Liver (tissue), 9 donors: ENCODE measurements around the gene PYY. TPM values are rescaled to one million over a fixed set of nuclear protein-coding genes. Genes with fewer than 3 reads are reported as not detected.

Experiments
- DNase-seq: peaks from one replicate; pipeline ENCODE4 v3.0.0-alpha.2; 2017; ENCODE audit warnings: low spot score
- H3K27ac ChIP-seq, 2 donors: one replicate each; pipeline ENCODE4 v1.7.0; 2013; ENCODE audit warnings: inconsistent platforms in 2 of 2, low read length in 2 of 2, control low read depth in 1 of 2, low read depth in 1 of 2, mild to moderate bottlenecking in 1 of 2
- H3K27me3 ChIP-seq, 4 donors: one replicate each; pipeline versions ENCODE4 v1.6.1 to v1.7.0; 2013; ENCODE audit warnings: low read length in 3 of 4, inconsistent platforms in 1 of 4, mild to moderate bottlenecking in 1 of 4, moderate library complexity in 1 of 4; ENCODE audit not compliant: control insufficient read depth in 4 of 4, insufficient read depth in 4 of 4
- H3K36me3 ChIP-seq, 4 donors: one replicate each; pipeline versions ENCODE4 v1.6.1 to v1.7.0; 2013; ENCODE audit warnings: low read length in 3 of 4, mild to moderate bottlenecking in 3 of 4, low read depth in 1 of 4, moderate library complexity in 1 of 4; ENCODE audit not compliant: control insufficient read depth in 4 of 4, insufficient read depth in 3 of 4
- H3K4me1 ChIP-seq, 4 donors: one replicate each; pipeline versions ENCODE4 v1.6.1 to v1.7.0; 2013; ENCODE audit warnings: low read length in 3 of 4, mild to moderate bottlenecking in 3 of 4, moderate library complexity in 1 of 4; ENCODE audit not compliant: control insufficient read depth in 4 of 4, insufficient read depth in 4 of 4
- H3K4me3 ChIP-seq, 3 donors: one replicate each; pipeline versions ENCODE4 v1.6.1 to v1.7.0; 2013; ENCODE audit warnings: low read length in 3 of 3, control low read depth in 1 of 3, low read depth in 1 of 3, mild to moderate bottlenecking in 1 of 3
- H3K9ac ChIP-seq, 2 donors: one replicate each; pipeline ENCODE4 v1.7.0; 2013; ENCODE audit warnings: low read length in 2 of 2, mild to moderate bottlenecking in 2 of 2, moderate library complexity in 2 of 2, control low read depth in 1 of 2, low read depth in 1 of 2
- H3K9me3 ChIP-seq, 4 donors: one replicate each; pipeline versions ENCODE4 v1.6.1 to v1.7.0; 2013; ENCODE audit warnings: low read length in 3 of 4; ENCODE audit not compliant: control insufficient read depth in 4 of 4
- GABPA ChIP-seq, 2 donors: IDR thresholded peaks in 1 of 2; conservative IDR thresholded peaks in 1 of 2; 2 replicates each; pipeline ENCODE4 v1.6.1; 2016; ENCODE audit warnings: antibody characterized with exemption in 2 of 2, mild to moderate bottlenecking in 1 of 2, moderate library complexity in 1 of 2
- HNF4A ChIP-seq, 2 donors: conservative IDR thresholded peaks; 2 replicates each; pipeline ENCODE4 v1.6.1; 2016; ENCODE audit warnings: antibody characterized with exemption in 2 of 2, mild to moderate bottlenecking in 2 of 2
- HNF4G ChIP-seq: IDR thresholded peaks from 2 replicates; pipeline ENCODE4 v1.6.1; 2016; ENCODE audit warnings: antibody characterized with exemption
- JUND ChIP-seq, 2 donors: IDR thresholded peaks; 2 replicates each; pipeline ENCODE4 v1.6.1; 2016; ENCODE audit warnings: antibody characterized with exemption in 2 of 2
- NR2F2 ChIP-seq: IDR thresholded peaks from 2 replicates; pipeline ENCODE4 v1.6.1; 2016; ENCODE audit warnings: antibody characterized with exemption
- RAD21 ChIP-seq, 2 donors: IDR thresholded peaks; 2 replicates each; pipeline ENCODE4 v1.6.1; 2016; ENCODE audit warnings: antibody characterized with exemption in 2 of 2, mild to moderate bottlenecking in 2 of 2
- REST ChIP-seq: IDR thresholded peaks from 2 replicates; pipeline ENCODE4 v1.6.1; 2016; ENCODE audit warnings: antibody characterized with exemption, mild to moderate bottlenecking
- RXRA ChIP-seq, 2 donors: IDR thresholded peaks; 2 replicates each; pipeline ENCODE4 v1.6.1; 2017 to 2018; ENCODE audit warnings: antibody characterized with exemption in 2 of 2, mild to moderate bottlenecking in 1 of 2
- SP1 ChIP-seq: IDR thresholded peaks from 2 replicates; pipeline ENCODE4 v1.6.1; 2018; ENCODE audit warnings: antibody characterized with exemption, mild to moderate bottlenecking
- TAF1 ChIP-seq: conservative IDR thresholded peaks from 2 replicates; pipeline ENCODE4 v1.6.1; 2016; ENCODE audit warnings: antibody characterized with exemption, mild to moderate bottlenecking
- YY1 ChIP-seq: IDR thresholded peaks from 2 replicates; pipeline ENCODE4 v1.6.1; 2016; ENCODE audit warnings: antibody characterized with exemption, mild to moderate bottlenecking
- ZBTB33 ChIP-seq: IDR thresholded peaks from 2 replicates; pipeline ENCODE4 v1.6.1; 2016; ENCODE audit warnings: antibody characterized with exemption
- WGBS: extraction: QIAGEN DNeasy Blood & Tissue Kit; methylation state at CpG from one replicate; pipeline ENCODE4 v1.1.7; 2013; 5-methylcytosine and 5-hydroxymethylcytosine counted together
- polyA plus RNA-seq, 2 donors: library from polyadenylated mRNA; stranded (reverse) in 1 of 2; unstranded in 1 of 2; fragments of 200-250 nt in 1 of 2; fragments of >200 nt in 1 of 2; fragmentation: Nextera tagmentation in 1 of 2; extraction: Ambion mirVana in 1 of 2; gene quantifications; one replicate each; pipeline versions ENCODE4 v1.2.1 to v1.2.3, GENCODE V29; 2013 to 2015
- total RNA-seq, 2 donors: library from RNA; depleted of rRNA; stranded (reverse); fragments of >200 nt; gene quantifications; one replicate each; pipeline ENCODE4 v1.2.3, GENCODE V29; 2014
- TF ChIP-seq, protein P1 (sequence below): IDR thresholded peaks from 2 replicates; pipeline ENCODE4 v1.6.1; 2016; ENCODE audit warnings: antibody characterized with exemption
- TF ChIP-seq, protein P2 (sequence below): IDR thresholded peaks from 2 replicates; pipeline ENCODE4 v1.6.1; 2016; ENCODE audit warnings: antibody characterized with exemption
- donor health status: healthy.
- donor health status: healthy.
- donor health status: healthy.
- donor health status: healthy.
- donor health status: healthy.

The PYY gene
- total and polyA plus RNA-seq, 4 donors = 0.05 TPM; not detected in 3

GRCh38 chr17:43913584-43913983 is 40.2 kb downstream of the PYY start:
- 81% methylated on average over 6 of the region's 6 CpGs for WGBS
- no peak overlapping the region for H3K9ac ChIP-seq
- H3K36me3 ChIP-seq = no peaks in the 10 kb centered on the region
- TF ChIP-seq REST (no peak), GABPA (IDR thresholded peaks at IDR 0.05 in 1 of 2, conservative IDR thresholded peaks at IDR 0.05 in 1 of 2) (no peak), RXRA (IDR thresholded peaks at IDR 0.05) (no peak), HNF4G (no peak), ZBTB33 (no peak), SP1 (no peak), JUND (IDR thresholded peaks at IDR 0.05) (no peak), NR2F2 (no peak), TAF1 (no peak), RAD21 (IDR thresholded peaks at IDR 0.05) (no peak), HNF4A (conservative IDR thresholded peaks at IDR 0.05) (no peak), YY1 (no peak)
- TF ChIP-seq, protein P1, sequence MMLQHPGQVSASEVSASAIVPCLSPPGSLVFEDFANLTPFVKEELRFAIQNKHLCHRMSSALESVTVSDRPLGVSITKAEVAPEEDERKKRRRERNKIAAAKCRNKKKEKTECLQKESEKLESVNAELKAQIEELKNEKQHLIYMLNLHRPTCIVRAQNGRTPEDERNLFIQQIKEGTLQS = no peak
- TF ChIP-seq, protein P2, sequence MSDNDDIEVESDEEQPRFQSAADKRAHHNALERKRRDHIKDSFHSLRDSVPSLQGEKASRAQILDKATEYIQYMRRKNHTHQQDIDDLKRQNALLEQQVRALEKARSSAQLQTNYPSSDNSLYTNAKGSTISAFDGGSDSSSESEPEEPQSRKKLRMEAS = no peak
- DNase-seq = no peak
- peaks cover 0 to 5% (median 0%) of the 10 kb centered on the region in 4 donors for H3K27me3 ChIP-seq
- no peak overlapping the region for H3K4me3 ChIP-seq
- H3K9me3 ChIP-seq = no peaks in the 10 kb centered on the region
- H3K27ac ChIP-seq = no peak overlapping the region
- H3K4me1 ChIP-seq = peaks cover 0 to 7% (median 0%) of the 10 kb centered on the region in 4 donors

DNA sequence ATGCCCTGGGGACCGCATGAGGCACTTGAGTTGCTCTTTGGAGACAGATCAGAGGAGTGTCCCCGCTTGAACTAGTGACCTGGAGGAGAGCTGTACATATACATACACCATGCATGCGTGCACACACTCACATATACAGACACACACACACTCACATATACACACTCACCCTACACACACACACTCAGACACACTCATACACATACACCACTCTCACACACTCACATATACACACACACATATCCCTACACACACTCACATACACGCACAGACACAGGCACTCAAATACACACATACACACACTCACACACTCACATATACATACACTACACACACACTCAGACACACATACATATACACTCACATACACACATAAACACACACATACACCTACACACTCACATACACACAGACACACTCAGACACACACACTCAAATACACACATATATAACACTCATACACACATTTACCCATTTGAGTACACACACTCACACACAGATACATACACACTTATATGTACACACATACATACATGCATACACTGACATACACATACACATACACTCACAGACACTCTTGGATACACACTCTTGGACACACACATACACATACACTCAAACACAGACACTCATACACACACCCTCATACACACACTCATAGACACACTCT is 41.0 kb downstream of the PYY start:
- Histone ChIP-seq H3K36me3 (no peaks in the 10 kb centered on the region), H3K4me3 (no peak overlapping the region), H3K9ac (no peak overlapping the region), H3K9me3 (no peaks in the 10 kb centered on the region), H3K27ac (no peak overlapping the region), H3K4me1 (peaks cover 0 to 6% (median 0%) of the 10 kb centered on the region in 4 donors), H3K27me3 (peaks cover 0 to 5% (median 0%) of the 10 kb centered on the region in 4 donors)
- no peak for DNase-seq
- TF ChIP-seq HNF4A (conservative IDR thresholded peaks at IDR 0.05) (no peak), NR2F2 (no peak)
- WGBS = 77% methylated on average over 4 of the region's 4 CpGs
